Stimulated activated CD4-positive, alpha-beta T cell treated with anti-CD3 and anti-CD28 coated beads, Interleukin-4, amount 100 ng/mL, for 48 hours (primary cell): ENCODE results near the gene MRM2.

Experiments
- DNase-seq, 2 donors: peaks; one replicate each; pipeline ENCODE4 v3.0.0-alpha.2; 2020; ENCODE audit warnings: low read depth in 2 of 2

Gene MRM2

GRCh38 chr7:2266911-2267310 lies 24.9 kb upstream of the MRM2 start:
- DNase-seq, result no peak

- DNase-seq, result no peak
Observed at GRCh38 chr7:2264158-2264557, 22.2 kb upstream of the MRM2 start.

- no peak for DNase-seq
Observed at GRCh38 chr7:2263176-2263575, 21.2 kb upstream of the MRM2 start.

GRCh38 chr7:2261611-2262010 lies 19.6 kb upstream of the MRM2 start:
- no peak for DNase-seq

GRCh38 chr7:2260820-2261219 lies 18.8 kb upstream of the MRM2 start:
- no peak for DNase-seq

GRCh38 chr7:2259480-2259879 lies 17.5 kb upstream of the MRM2 start:
- DNase-seq, result no peak

GRCh38 chr7:2258661-2259365 lies 16.8 kb upstream of the MRM2 start:
- no peak for DNase-seq

- DNase-seq, result no peak
Observed at GRCh38 chr7:2257651-2258050, 15.6 kb upstream of the MRM2 start.

GRCh38 chr7:2257046-2257551 lies 15.1 kb upstream of the MRM2 start:
- no peak for DNase-seq

GRCh38 chr7:2256306-2257045 lies 14.5 kb upstream of the MRM2 start:
- DNase-seq, result no peak

GRCh38 chr7:2255145-2256139 lies 13.4 kb upstream of the MRM2 start:
- DNase-seq, result no peak

- DNase-seq, result no peak
Observed at GRCh38 chr7:2254429-2255144, 12.6 kb upstream of the MRM2 start.

- no peak for DNase-seq
Observed at GRCh38 chr7:2253525-2254244, 11.7 kb upstream of the MRM2 start.

GRCh38 chr7:2253021-2253420 lies 11.0 kb upstream of the MRM2 start:
- DNase-seq, result no peak

- DNase-seq, result no peak
Observed at GRCh38 chr7:2251841-2252771, 10.1 kb upstream of the MRM2 start.

GRCh38 chr7:2251381-2251780 lies 9.4 kb upstream of the MRM2 start:
- DNase-seq, result no peak

- DNase-seq, result no peak
Observed at GRCh38 chr7:2249744-2250323, 7.8 kb upstream of the MRM2 start.

GRCh38 chr7:2248984-2249694 lies 7.1 kb upstream of the MRM2 start:
- no peak for DNase-seq
